Chondrocyte (in vitro differentiated cells): ENCODE data around the gene PIK3R1. TPM values are rescaled to one million over a fixed set of nuclear protein-coding genes. Genes with fewer than 3 reads are reported as not detected.

Experiments used
- DNase-seq: peaks from one replicate; pipeline ENCODE4 v3.0.0; 2021; ENCODE audit warnings: mixed read lengths, low spot score
- H3K27ac Mint-ChIP-seq: one replicate; pipeline ENCODE4 v1.8.0; 2021; ENCODE audit warnings: mild to moderate bottlenecking, moderate library complexity, mixed read lengths; ENCODE audit not compliant: unreplicated experiment
- H3K27me3 Mint-ChIP-seq: 2 replicates; pipeline ENCODE4 v1.8.0; 2021; ENCODE audit warnings: low read depth, mixed read lengths
- H3K36me3 Mint-ChIP-seq: 2 replicates; pipeline ENCODE4 v1.8.0; 2021; ENCODE audit warnings: low read depth, mixed read lengths
- H3K4me1 Mint-ChIP-seq: 2 replicates; pipeline ENCODE4 v1.8.0; 2021; ENCODE audit warnings: low read depth, mild to moderate bottlenecking, mixed read lengths
- H3K4me3 Mint-ChIP-seq: one replicate; pipeline ENCODE4 v1.8.0; 2021; ENCODE audit warnings: mild to moderate bottlenecking, moderate library complexity, mixed read lengths; ENCODE audit not compliant: unreplicated experiment
- H3K9me3 Mint-ChIP-seq: 2 replicates; pipeline ENCODE4 v1.8.0; 2021; ENCODE audit warnings: low read depth, mixed read lengths
- CTCF ChIP-seq: fragments of 200-600 bp; sonication (generic); IDR thresholded peaks from 2 replicates; pipeline ENCODE4 v1.5.0; 2021; ENCODE audit warnings: antibody characterized with exemption, mild to moderate bottlenecking, moderate library complexity
- total RNA-seq: library from RNA; stranded (reverse); gene quantifications from 3 replicates; pipeline ENCODE4 v1.2.1, GENCODE V29; 2021

PIK3R1 gene
- total RNA-seq, 1 donor from 2014 or later: 60.7 TPM

- Mint-ChIP-seq H3K4me1 (peaks cover 39% of the 10 kb centered on the region), H3K9me3 (no peaks in the 10 kb centered on the region), H3K4me3 (no peak overlapping the region), H3K27me3 (no peaks in the 10 kb centered on the region), H3K27ac (no peak overlapping the region), H3K36me3 (peaks cover 34% of the 10 kb centered on the region)
- DNase-seq: no peak
- no peak for TF ChIP-seq CTCF
Measured at GRCh38 chr5:68274847-68275651, 59.5 kb downstream of the PIK3R1 start.

- H3K36me3 Mint-ChIP-seq: peaks cover 42% of the 10 kb centered on the region
- TF ChIP-seq CTCF: no peak
- no peaks in the 10 kb centered on the region for H3K27me3 Mint-ChIP-seq
- peaks cover 40% of the 10 kb centered on the region for H3K4me1 Mint-ChIP-seq
- H3K4me3 Mint-ChIP-seq: no peak overlapping the region
- DNase-seq: no peak
- no peak overlapping the region for H3K27ac Mint-ChIP-seq
- no peaks in the 10 kb centered on the region for H3K9me3 Mint-ChIP-seq
Measured at GRCh38 chr5:68276740-68277139, 61.2 kb downstream of the PIK3R1 start.

GRCh38 chr5:68277431-68277830, 61.9 kb downstream of the PIK3R1 start:
- no peak for TF ChIP-seq CTCF
- H3K27ac Mint-ChIP-seq: peak overlapping the region; percentile 64
- no peak for DNase-seq
- H3K4me1 Mint-ChIP-seq: peaks cover 39% of the 10 kb centered on the region
- no peak overlapping the region for H3K4me3 Mint-ChIP-seq
- H3K36me3 Mint-ChIP-seq: peaks cover 47% of the 10 kb centered on the region
- no peaks in the 10 kb centered on the region for H3K9me3 Mint-ChIP-seq
- no peaks in the 10 kb centered on the region for H3K27me3 Mint-ChIP-seq

GRCh38 chr5:68279984-68280383, 64.4 kb downstream of the PIK3R1 start:
- H3K27me3 Mint-ChIP-seq: no peaks in the 10 kb centered on the region
- no peak for TF ChIP-seq CTCF
- no peak for DNase-seq
- H3K4me3 Mint-ChIP-seq: no peak overlapping the region
- H3K9me3 Mint-ChIP-seq: no peaks in the 10 kb centered on the region
- no peak overlapping the region for H3K27ac Mint-ChIP-seq
- peaks cover 41% of the 10 kb centered on the region for H3K36me3 Mint-ChIP-seq
- peaks cover 27% of the 10 kb centered on the region for H3K4me1 Mint-ChIP-seq

GRCh38 chr5:68282001-68282400, 66.4 kb downstream of the PIK3R1 start:
- Mint-ChIP-seq H3K4me3 (no peak overlapping the region), H3K27ac (no peak overlapping the region), H3K36me3 (peaks cover 30% of the 10 kb centered on the region), H3K27me3 (no peaks in the 10 kb centered on the region), H3K4me1 (peaks cover 40% of the 10 kb centered on the region), H3K9me3 (no peaks in the 10 kb centered on the region)
- DNase-seq: no peak
- no peak for TF ChIP-seq CTCF
